SK-N-SH treated with all-trans-retinoic acid at 6 μM for 48 hours (cell line): ENCODE data around the gene ASCL5.

ENCODE experiments used
- ARNTL ChIP-seq: fragments of 450-650 bp; formaldehyde crosslinking; IDR thresholded peaks from 2 replicates; pipeline ENCODE4 v1.5.0; 2020; ENCODE audit warnings: low read depth, mild to moderate bottlenecking, moderate library complexity, borderline replicate concordance
- RARB ChIP-seq: fragments of 250-450 bp; sonication (Bioruptor Pico); IDR thresholded peaks from 2 replicates; pipeline ENCODE4 v1.8.0; 2021; ENCODE audit warnings: mild to moderate bottlenecking, moderate library complexity
- ZFP3 ChIP-seq: fragments of 250-450 bp; sonication (Bioruptor Pico); IDR thresholded peaks from 2 replicates; pipeline ENCODE4 v1.5.0; 2020; ENCODE audit warnings: mild to moderate bottlenecking, moderate library complexity

GRCh38 chr1:201122321-201122957, 4.5 kb downstream of the ASCL5 start:
- TF ChIP-seq RARB (CRISPR knock-in tag) (no peak), ARNTL (CRISPR knock-in tag) (no peak), ZFP3 (no peak)
